Mesenchymal stem cell (in vitro differentiated cells and primary cell): Measurements from ENCODE around the gene DLG4.

Experiments
- DNase-seq: peaks from one replicate; pipeline ENCODE4 v3.0.0-alpha.2; 2013
- H2AFZ ChIP-seq: one replicate; pipeline ENCODE4 v1.6.1; 2013; ENCODE audit warnings: low read depth, mild to moderate bottlenecking, control low read depth, inconsistent platforms, low read length, moderate library complexity
- H2AK5ac ChIP-seq: 2 replicates; pipeline ENCODE4 v1.6.1; 2013; ENCODE audit warnings: low read length, moderate library complexity, mild to moderate bottlenecking, inconsistent platforms; ENCODE audit not compliant: severe bottlenecking
- H2BK120ac ChIP-seq: one replicate; pipeline ENCODE4 v1.6.1; 2013; ENCODE audit warnings: low read depth, mild to moderate bottlenecking, inconsistent platforms, low read length, moderate library complexity
- H2BK12ac ChIP-seq, 2 experiments: one replicate each; pipeline ENCODE4 v1.6.1; 2013; ENCODE audit warnings: inconsistent platforms in 2 of 2, low read length in 2 of 2, mild to moderate bottlenecking in 2 of 2, moderate library complexity in 2 of 2, control low read depth in 1 of 2
- H2BK15ac ChIP-seq: one replicate; pipeline ENCODE4 v1.6.1; 2013; ENCODE audit warnings: mild to moderate bottlenecking, low read depth, inconsistent platforms; ENCODE audit not compliant: poor library complexity, severe bottlenecking
- H2BK5ac ChIP-seq: 2 replicates; pipeline ENCODE4 v1.6.1; 2013; ENCODE audit warnings: low read depth, mild to moderate bottlenecking, low read length, control low read depth, inconsistent platforms; ENCODE audit not compliant: poor library complexity, severe bottlenecking
- H3K14ac ChIP-seq, 2 experiments: one replicate each; pipeline ENCODE4 v1.6.1; 2013; ENCODE audit warnings: inconsistent platforms in 2 of 2, low read length in 2 of 2, control low read depth in 1 of 2, mild to moderate bottlenecking in 1 of 2, moderate library complexity in 1 of 2
- H3K18ac ChIP-seq, 2 experiments: one replicate each; pipeline ENCODE4 v1.6.1; 2013; ENCODE audit warnings: inconsistent platforms in 2 of 2, low read length in 2 of 2, control low read depth in 1 of 2, low read depth in 1 of 2, mild to moderate bottlenecking in 1 of 2
- H3K23ac ChIP-seq, 2 experiments: one replicate each; pipeline ENCODE4 v1.6.1; 2013; ENCODE audit warnings: inconsistent platforms in 2 of 2, low read length in 2 of 2, mild to moderate bottlenecking in 2 of 2, moderate library complexity in 2 of 2, control low read depth in 1 of 2
- H3K27ac ChIP-seq: 2 replicates; pipeline ENCODE4 v1.5.1; 2013; ENCODE audit warnings: mild to moderate bottlenecking, moderate library complexity, low read length, control low read depth, inconsistent platforms; ENCODE audit not compliant: poor library complexity, severe bottlenecking
- H3K27me3 ChIP-seq, 2 experiments: 2 replicates each; pipeline versions ENCODE4 v1.6.1 to v1.7.0; 2013; ENCODE audit warnings: low read length in 2 of 2, mild to moderate bottlenecking in 2 of 2, moderate library complexity in 2 of 2, control low read depth in 1 of 2, inconsistent platforms in 1 of 2; ENCODE audit not compliant: control insufficient read depth in 1 of 2, insufficient read depth in 1 of 2
- H3K36me3 ChIP-seq, 2 experiments: 2 replicates each; pipeline versions ENCODE4 v1.6.1 to v1.7.0; 2013; ENCODE audit warnings: low read length in 2 of 2, control low read depth in 1 of 2, inconsistent platforms in 1 of 2, low read depth in 1 of 2, mild to moderate bottlenecking in 1 of 2; ENCODE audit not compliant: insufficient read depth in 2 of 2, control insufficient read depth in 1 of 2
- H3K4ac ChIP-seq, 2 experiments: one replicate each; pipeline ENCODE4 v1.6.1; 2013; ENCODE audit warnings: inconsistent platforms in 2 of 2, low read length in 2 of 2, mild to moderate bottlenecking in 2 of 2, moderate library complexity in 2 of 2, control low read depth in 1 of 2, low read depth in 1 of 2
- H3K4me1 ChIP-seq: 2 replicates; pipeline ENCODE4 v1.6.1; 2013; ENCODE audit warnings: low read depth, low read length, control low read depth; ENCODE audit not compliant: control insufficient read depth, insufficient read depth
- H3K4me2 ChIP-seq: 2 replicates; pipeline ENCODE4 v1.6.1; 2013; ENCODE audit warnings: low read length, mild to moderate bottlenecking, inconsistent platforms; ENCODE audit not compliant: poor library complexity, severe bottlenecking
- H3K4me3 ChIP-seq, 2 experiments: 2 replicates each; pipeline versions ENCODE4 v1.5.1 to v1.7.0; 2013; ENCODE audit warnings: low read length in 2 of 2, mild to moderate bottlenecking in 2 of 2, control low read depth in 1 of 2, low read depth in 1 of 2; ENCODE audit not compliant: insufficient read depth in 1 of 2
- H3K79me1 ChIP-seq: replicated peaks from 2 replicates; pipeline ENCODE4 v1.6.1; 2013; ENCODE audit warnings: mild to moderate bottlenecking, control low read depth, low read length, inconsistent platforms; ENCODE audit not compliant: poor library complexity, severe bottlenecking
- H3K9ac ChIP-seq: 2 replicates; pipeline ENCODE4 v1.7.0; 2013; ENCODE audit warnings: mild to moderate bottlenecking, low read length, moderate library complexity
- H3K9me3 ChIP-seq: 2 replicates; pipeline ENCODE4 v1.7.0; 2013; ENCODE audit warnings: mild to moderate bottlenecking, low read length; ENCODE audit not compliant: control insufficient read depth
- H4K8ac ChIP-seq: one replicate; pipeline ENCODE4 v1.6.1; 2013; ENCODE audit warnings: inconsistent platforms, mild to moderate bottlenecking, low read length, moderate library complexity
- H4K91ac ChIP-seq: one replicate; pipeline ENCODE4 v1.6.1; 2013; ENCODE audit warnings: mild to moderate bottlenecking, low read length, inconsistent platforms
- WGBS: methylation state at CpG from one replicate; pipeline ENCODE4 v1.1.7; 2013; ENCODE audit warnings: mixed read lengths; 5-methylcytosine and 5-hydroxymethylcytosine counted together

The DLG4 gene

GRCh38 chr17:7175330-7175733 lies 44.3 kb downstream of the DLG4 start:
- no peak overlapping the region for H2BK120ac ChIP-seq
- H3K36me3 ChIP-seq = no peaks in the 10 kb centered on the region
- DNase-seq = no peak
- H4K91ac ChIP-seq = no peak overlapping the region
- no peak overlapping the region for H3K4me2 ChIP-seq
- no peak overlapping the region for H2AK5ac ChIP-seq
- peaks cover 15 to 49% of the 10 kb centered on the region in 2 experiments for H3K27me3 ChIP-seq
- peaks cover 2% of the 10 kb centered on the region for H3K9me3 ChIP-seq
- H2BK5ac ChIP-seq = no peak overlapping the region
- H3K14ac ChIP-seq = no peak overlapping the region
- no peak overlapping the region for H3K27ac ChIP-seq
- H3K4ac ChIP-seq = no peak overlapping the region
- no peak overlapping the region for H2AFZ ChIP-seq
- peaks cover 23% of the 10 kb centered on the region for H3K4me1 ChIP-seq
- no peak overlapping the region for H2BK12ac ChIP-seq
- H3K4me3 ChIP-seq = no peak overlapping the region
- no peak overlapping the region for H3K18ac ChIP-seq
- H3K9ac ChIP-seq = no peak overlapping the region
- H4K8ac ChIP-seq = no peak overlapping the region
- H3K23ac ChIP-seq = no peak overlapping the region
- 95% methylated on average over 5 of the region's 5 CpGs for WGBS
- no peaks in the 10 kb centered on the region for H3K79me1 ChIP-seq
- H2BK15ac ChIP-seq = no peak overlapping the region

- Histone ChIP-seq H3K27ac (no peak overlapping the region), H3K36me3 (no peaks in the 10 kb centered on the region), H3K4me2 (no peak overlapping the region), H3K23ac (no peak overlapping the region), H3K79me1 (no peaks in the 10 kb centered on the region), H4K91ac (no peak overlapping the region), H2BK120ac (no peak overlapping the region), H2BK15ac (no peak overlapping the region), H3K4me1 (peaks cover 22% of the 10 kb centered on the region), H3K14ac (peak overlapping the region in 1 of 2 experiments; percentile 41), H2AK5ac (no peak overlapping the region), H3K4ac (no peak overlapping the region), H3K18ac (no peak overlapping the region), H2AFZ (peak overlapping the region; percentile 10), H2BK12ac (no peak overlapping the region), H4K8ac (no peak overlapping the region), H3K9me3 (peaks cover 5% of the 10 kb centered on the region), H3K9ac (no peak overlapping the region), H2BK5ac (no peak overlapping the region), H3K27me3 (peaks cover 15 to 49% of the 10 kb centered on the region in 2 experiments), H3K4me3 (peak overlapping the region in 1 of 2 experiments; percentile 29)
- WGBS = 78% methylated on average over 7 of the region's 7 CpGs
- DNase-seq = no peak
These were observed 44.9 kb downstream of the DLG4 start for GRCh38 chr17:7174603-7175326.

GRCh38 chr17:7173687-7174602 lies 45.7 kb downstream of the DLG4 start:
- Histone ChIP-seq H3K9me3 (peaks cover 8% of the 10 kb centered on the region), H2AK5ac (no peak overlapping the region), H3K4ac (no peak overlapping the region), H3K18ac (no peak overlapping the region), H3K36me3 (no peaks in the 10 kb centered on the region), H3K4me2 (no peak overlapping the region), H2BK12ac (no peak overlapping the region), H4K8ac (no peak overlapping the region), H3K27me3 (peaks cover 15 to 45% of the 10 kb centered on the region in 2 experiments), H3K4me3 (peak overlapping the region in 1 of 2 experiments; percentile 29), H2BK15ac (peak overlapping the region; percentile 30), H3K23ac (no peak overlapping the region), H3K9ac (no peak overlapping the region), H3K79me1 (no peaks in the 10 kb centered on the region), H3K14ac (no peak overlapping the region), H3K27ac (no peak overlapping the region), H2BK120ac (no peak overlapping the region), H2AFZ (peak overlapping the region; percentile 10), H2BK5ac (no peak overlapping the region), H3K4me1 (peaks cover 22% of the 10 kb centered on the region), H4K91ac (no peak overlapping the region)
- DNase-seq = peak; percentile 27
- 60% methylated on average over 52 of the region's 69 CpGs for WGBS
